ENCODE data around the gene SCMH1.

The SCMH1 gene

GRCh38 chr1:40987439-40988276 is 254.4 kb downstream of the SCMH1 start:
- no peak for DNase-seq

- DNase-seq, result no peak
Observed at GRCh38 chr1:40986956-40987355, 255.2 kb downstream of the SCMH1 start.

GRCh38 chr1:40986328-40986783 is 255.8 kb downstream of the SCMH1 start:
- DNase-seq, result no peak

- no peak for DNase-seq
Observed at GRCh38 chr1:40985875-40986274, 256.2 kb downstream of the SCMH1 start.

- peak; percentile 91 for DNase-seq
Observed at GRCh38 chr1:40985161-40985560, 256.9 kb downstream of the SCMH1 start.

GRCh38 chr1:40984531-40984930 is 257.6 kb downstream of the SCMH1 start:
- no peak for DNase-seq

- no peak for DNase-seq
Observed at GRCh38 chr1:40984066-40984465, 258.0 kb downstream of the SCMH1 start.

- no peak for DNase-seq
Observed at GRCh38 chr1:40983286-40983685, 258.8 kb downstream of the SCMH1 start.

GRCh38 chr1:40982721-40983120 is 259.4 kb downstream of the SCMH1 start:
- no peak for DNase-seq

- no peak for DNase-seq
Observed at GRCh38 chr1:40981691-40982448, 260.2 kb downstream of the SCMH1 start.

- no peak for DNase-seq
Observed at GRCh38 chr1:40980453-40981121, 261.5 kb downstream of the SCMH1 start.

- DNase-seq, result no peak
Observed at GRCh38 chr1:40980068-40980452, 262.0 kb downstream of the SCMH1 start.

GRCh38 chr1:40979241-40980067 is 262.7 kb downstream of the SCMH1 start, which contains the start of gene CTPS1:
Gene CTPS1 (plus strand): TSS chr1:40979696. CDS start chr1:40983291, 3,595 bp downstream.
- peak; percentile 95 for DNase-seq

GRCh38 chr1:40978886-40979240 is 263.2 kb downstream of the SCMH1 start:
- no peak for DNase-seq

- DNase-seq, result no peak
Observed at GRCh38 chr1:40977716-40978115, 264.4 kb downstream of the SCMH1 start.

All from NCI-H446 treated with DMSO at 0.1 percent for 48 hours (cell line).